NB4 (cell line): ENCODE measurements around the gene KSR1.

Experiments
- POLR2A ChIP-seq: IDR thresholded peaks from 2 replicates; pipeline ENCODE4 v1.6.1; 2011; ENCODE audit warnings: mild to moderate bottlenecking; ENCODE audit not compliant: insufficient read length; ENCODE audit errors: extremely low read depth
- TF ChIP-seq, protein P1 (sequence below): IDR thresholded peaks from one replicate; pipeline ENCODE4 v1.5.1; 2012; ENCODE audit warnings: low read depth, low read length
- TF ChIP-seq, protein P2 (sequence below): IDR thresholded peaks from 2 replicates; pipeline ENCODE4 v1.6.1; 2011; ENCODE audit warnings: low read depth, low read length

DNA sequence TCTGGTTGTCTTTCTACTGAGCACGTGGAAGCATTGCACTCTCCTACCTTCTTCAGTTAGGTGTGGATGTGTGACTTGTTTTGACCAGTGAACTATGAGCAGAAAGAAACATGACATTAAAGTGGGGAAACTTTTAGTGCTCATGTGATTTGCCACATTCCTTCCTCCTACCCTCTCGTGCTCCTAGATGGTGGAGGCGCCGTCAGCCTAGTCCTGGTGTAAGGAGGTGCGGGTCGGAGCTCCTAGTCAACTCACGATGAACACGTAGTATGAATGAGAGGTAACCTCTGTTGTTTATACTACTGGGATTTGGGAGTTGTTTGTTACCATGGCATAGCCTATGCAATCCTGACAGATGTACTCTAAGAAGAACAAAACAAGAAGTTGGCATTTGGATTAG, 47.4 kb downstream of the KSR1 start:
- no peak for TF ChIP-seq POLR2A
- TF ChIP-seq, protein P1, sequence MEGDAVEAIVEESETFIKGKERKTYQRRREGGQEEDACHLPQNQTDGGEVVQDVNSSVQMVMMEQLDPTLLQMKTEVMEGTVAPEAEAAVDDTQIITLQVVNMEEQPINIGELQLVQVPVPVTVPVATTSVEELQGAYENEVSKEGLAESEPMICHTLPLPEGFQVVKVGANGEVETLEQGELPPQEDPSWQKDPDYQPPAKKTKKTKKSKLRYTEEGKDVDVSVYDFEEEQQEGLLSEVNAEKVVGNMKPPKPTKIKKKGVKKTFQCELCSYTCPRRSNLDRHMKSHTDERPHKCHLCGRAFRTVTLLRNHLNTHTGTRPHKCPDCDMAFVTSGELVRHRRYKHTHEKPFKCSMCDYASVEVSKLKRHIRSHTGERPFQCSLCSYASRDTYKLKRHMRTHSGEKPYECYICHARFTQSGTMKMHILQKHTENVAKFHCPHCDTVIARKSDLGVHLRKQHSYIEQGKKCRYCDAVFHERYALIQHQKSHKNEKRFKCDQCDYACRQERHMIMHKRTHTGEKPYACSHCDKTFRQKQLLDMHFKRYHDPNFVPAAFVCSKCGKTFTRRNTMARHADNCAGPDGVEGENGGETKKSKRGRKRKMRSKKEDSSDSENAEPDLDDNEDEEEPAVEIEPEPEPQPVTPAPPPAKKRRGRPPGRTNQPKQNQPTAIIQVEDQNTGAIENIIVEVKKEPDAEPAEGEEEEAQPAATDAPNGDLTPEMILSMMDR = no peak
- TF ChIP-seq, protein P2, sequence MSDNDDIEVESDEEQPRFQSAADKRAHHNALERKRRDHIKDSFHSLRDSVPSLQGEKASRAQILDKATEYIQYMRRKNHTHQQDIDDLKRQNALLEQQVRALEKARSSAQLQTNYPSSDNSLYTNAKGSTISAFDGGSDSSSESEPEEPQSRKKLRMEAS = no peak
